ENCODE data around the gene HOXD9. TPM values are rescaled to one million over a fixed set of nuclear protein-coding genes. Genes with fewer than 3 reads are reported as not detected.

HOXD9 gene
- polyA plus RNA-seq, 3 donors = 87.5 to 104 (median 88.6) TPM

DNA sequence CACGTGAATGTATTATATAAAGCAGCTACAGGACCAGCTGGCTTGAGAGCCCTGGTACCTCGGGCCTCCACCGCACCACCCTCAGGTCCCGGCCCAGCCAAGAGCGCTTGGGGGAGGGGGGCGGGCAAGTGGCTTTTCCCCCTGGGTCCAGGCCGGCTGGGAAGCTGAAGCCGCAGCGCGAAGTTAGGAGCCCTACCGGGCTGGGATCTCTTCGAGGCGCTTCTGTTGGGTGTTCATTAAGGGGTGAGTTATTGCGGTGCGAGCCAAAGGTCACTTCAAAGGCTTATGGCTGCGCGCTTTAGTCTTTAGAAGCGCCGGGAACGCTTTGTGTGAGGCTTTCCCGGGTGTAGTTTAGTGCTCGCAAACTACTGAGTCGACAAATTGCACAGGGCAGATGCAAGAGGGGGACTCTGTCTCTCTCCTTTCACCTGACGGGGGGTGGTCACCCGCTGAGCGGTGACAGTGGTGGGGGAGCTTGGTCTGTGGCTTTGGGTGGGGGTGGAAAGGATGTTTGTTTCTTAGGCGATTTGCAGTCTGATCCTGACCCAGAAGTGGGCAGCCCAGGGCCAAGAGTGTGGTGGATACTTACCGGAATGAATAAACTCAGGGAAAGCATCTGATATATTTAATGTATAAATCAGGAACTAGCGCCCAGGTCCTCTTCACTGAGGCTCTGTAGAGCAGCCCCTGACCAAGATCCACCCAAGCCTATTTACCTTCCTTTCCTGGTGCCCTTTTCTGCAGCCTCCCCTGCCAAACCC lies 40.6 kb downstream of the HOXD9 start:
- DNase-seq = peak; percentile 92

DNA sequence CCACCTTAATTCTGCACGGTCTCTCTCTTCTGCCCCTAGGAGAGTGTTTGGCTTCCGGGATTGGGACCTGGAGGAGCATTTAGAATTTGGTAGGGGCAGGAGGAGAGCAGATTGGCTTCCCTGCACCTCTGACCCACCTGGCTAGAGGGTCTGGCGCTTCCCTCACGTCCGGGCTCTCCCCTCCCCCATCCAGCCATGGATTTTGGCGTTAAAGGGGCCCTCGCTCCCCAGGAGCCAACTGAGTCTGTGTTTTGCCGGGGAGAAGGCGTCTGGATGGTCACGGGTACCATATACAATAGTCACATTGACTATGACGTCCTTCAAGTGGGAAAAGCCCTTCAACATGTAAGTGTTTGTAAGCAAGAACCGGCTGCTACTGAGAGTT lies 41.1 kb downstream of the HOXD9 start:
- no peak for DNase-seq

- no peak for DNase-seq
Measured at GRCh38 chr2:176164201-176164600, 41.7 kb downstream of the HOXD9 start.

DNA sequence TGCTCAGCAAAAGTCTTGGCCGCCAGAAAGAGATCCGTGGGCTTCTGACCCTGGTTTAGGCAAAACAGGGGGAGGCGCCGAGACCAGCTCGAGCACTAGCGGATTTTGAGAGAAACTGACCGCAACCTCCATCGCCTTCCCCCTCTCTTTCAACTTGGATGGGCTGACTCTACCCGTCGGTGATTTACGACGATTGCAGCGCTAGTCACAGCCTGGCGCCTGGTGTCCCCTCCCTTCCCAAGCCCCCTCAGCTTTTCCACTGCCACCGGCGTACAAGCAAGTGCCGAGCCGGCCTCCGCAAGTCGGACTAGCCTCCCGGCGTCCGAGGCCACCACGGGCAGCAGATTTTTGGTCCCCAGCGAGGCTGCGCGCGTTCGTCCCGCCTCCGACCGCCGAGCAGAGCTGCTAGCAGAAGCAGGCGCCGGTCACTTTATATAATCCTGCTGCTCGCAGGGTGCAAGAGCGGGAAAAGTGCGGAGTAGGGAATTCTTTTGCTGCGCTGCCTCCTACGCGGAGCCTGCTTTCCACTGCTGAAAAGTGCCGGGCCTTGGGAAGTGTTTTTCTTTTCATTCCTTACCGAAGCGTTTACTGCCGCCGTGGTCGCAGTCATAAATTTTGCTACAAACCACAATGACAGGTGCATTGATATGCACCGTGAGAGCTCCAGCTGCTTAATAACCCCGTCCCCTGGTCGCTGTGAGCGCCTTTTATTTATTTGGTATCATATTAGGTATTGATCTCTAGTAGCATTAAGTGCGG lies 42.3 kb downstream of the HOXD9 start:
- DNase-seq = no peak

- no peak for DNase-seq
Measured at GRCh38 chr2:176165370-176166050, 43.0 kb downstream of the HOXD9 start.

GRCh38 chr2:176166272-176166671 lies 43.8 kb downstream of the HOXD9 start:
- DNase-seq = no peak

DNA sequence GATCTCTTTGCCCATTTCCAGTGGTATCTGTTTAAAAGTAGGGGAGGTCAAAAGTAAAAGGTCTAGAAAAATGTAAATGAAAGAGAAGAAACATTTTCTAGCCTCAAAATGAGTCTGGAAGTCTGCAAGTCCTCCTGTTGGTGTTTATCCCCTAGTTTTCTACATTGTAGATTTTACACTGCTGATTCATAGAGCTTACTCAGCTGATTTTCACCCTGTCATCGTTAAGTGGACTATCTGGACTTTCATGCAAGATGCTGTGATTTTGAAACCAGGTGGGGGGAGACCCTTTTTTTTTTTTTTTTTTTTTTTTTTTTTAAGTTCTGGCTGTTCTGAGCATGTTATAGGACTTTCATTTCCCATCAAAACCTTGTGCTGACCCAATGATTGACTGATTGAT lies 44.9 kb downstream of the HOXD9 start:
- no peak for DNase-seq

- DNase-seq = no peak
Measured at GRCh38 chr2:176169181-176169580, 46.7 kb downstream of the HOXD9 start.

GRCh38 chr2:176169711-176170110 lies 47.2 kb downstream of the HOXD9 start:
- no peak for DNase-seq

GRCh38 chr2:176170602-176171305 lies 48.2 kb downstream of the HOXD9 start:
- DNase-seq = no peak

- DNase-seq = no peak
Measured at GRCh38 chr2:176171351-176172006, 49.0 kb downstream of the HOXD9 start.

- DNase-seq = no peak
Measured at GRCh38 chr2:176172007-176172894, 49.7 kb downstream of the HOXD9 start.

DNA sequence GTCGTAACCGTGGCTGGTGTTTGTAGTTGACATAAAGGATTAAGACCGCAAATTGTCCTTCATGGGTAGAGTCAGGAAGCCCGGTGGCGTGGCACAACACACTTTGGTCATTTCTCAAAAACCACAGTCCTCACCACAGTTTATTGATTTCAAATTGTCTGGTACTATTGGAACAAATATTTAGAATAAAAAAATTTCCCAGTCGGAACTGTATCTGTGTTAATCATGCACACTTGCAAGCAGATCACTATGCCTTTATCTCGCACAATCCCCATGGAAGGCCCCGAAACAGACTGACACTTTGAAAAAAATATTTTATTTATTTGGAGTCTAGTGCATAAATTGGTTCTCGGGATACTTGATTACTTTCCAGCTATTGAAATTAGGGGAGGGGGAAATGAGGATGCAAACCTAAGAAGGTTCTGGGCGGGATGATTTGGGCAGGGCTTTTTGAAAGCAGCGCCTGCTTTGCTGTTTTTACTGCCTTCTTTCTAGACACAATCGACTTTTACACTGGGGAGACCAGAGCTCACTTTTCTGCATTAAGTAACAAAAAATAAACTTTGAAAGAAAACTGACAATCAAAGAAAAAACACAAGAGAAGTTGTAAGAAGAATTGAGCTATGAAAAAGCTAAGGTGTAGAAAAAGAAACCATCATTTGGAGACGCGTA lies 50.5 kb downstream of the HOXD9 start:
- no peak for DNase-seq

GRCh38 chr2:176173567-176174381 lies 51.3 kb downstream of the HOXD9 start:
- no peak for DNase-seq

DNA sequence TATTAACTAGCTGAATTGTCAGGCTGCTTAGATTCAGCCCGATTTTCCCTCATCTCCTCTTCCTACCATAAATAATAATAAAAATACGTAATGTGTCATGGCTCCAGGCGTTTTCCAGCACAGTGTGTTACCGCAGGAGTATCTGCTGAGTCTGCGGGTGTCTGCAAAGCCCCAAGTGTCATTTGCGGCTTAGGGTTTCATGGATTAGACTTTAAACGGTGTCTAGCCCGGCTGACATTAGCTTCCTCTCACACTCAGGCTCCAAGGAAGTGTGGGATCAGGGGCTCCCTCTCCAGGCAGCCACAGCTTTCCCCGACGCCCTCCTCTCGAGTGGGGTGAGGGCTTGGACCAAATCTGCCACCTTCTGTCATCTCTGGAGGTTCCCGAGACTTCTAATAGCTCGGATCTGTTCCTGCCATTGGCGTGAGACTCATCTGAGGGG lies 51.9 kb downstream of the HOXD9 start:
- DNase-seq = no peak

All from renal pelvis (tissue), 4 donors.